GM23338 (cell line): ENCODE data around the gene FHAD1.

Experiments used
- CREB1 ChIP-seq: fragments of 250-450 bp; sonication (Bioruptor Pico); IDR thresholded peaks from 2 replicates; pipeline ENCODE4 v1.5.0; 2020; ENCODE audit warnings: low read depth, mild to moderate bottlenecking, moderate library complexity
- CTCF ChIP-seq, 2 experiments: fragments of 200-600 bp in 1 of 2; sonication (generic) in 1 of 2; conservative IDR thresholded peaks; 2 replicates each; pipeline versions ENCODE4 v1.5.1 to v1.6.1; 2016 to 2017; ENCODE audit warnings: antibody characterized with exemption in 2 of 2, low read depth in 2 of 2, mild to moderate bottlenecking in 2 of 2, moderate library complexity in 1 of 2
- EZH2 ChIP-seq: fragments of 200-600 bp; sonication (generic); IDR thresholded peaks from one replicate; pipeline ENCODE4 v1.8.0; 2017; ENCODE audit warnings: antibody characterized with exemption, mild to moderate bottlenecking, low read depth; ENCODE audit not compliant: unreplicated experiment
- EZH2phosphoT487 ChIP-seq: fragments of 200-600 bp; sonication (generic); IDR thresholded peaks from one replicate; pipeline ENCODE4 v1.8.1; 2018; ENCODE audit warnings: antibody characterized with exemption; ENCODE audit not compliant: unreplicated experiment
- JUNB ChIP-seq: IDR thresholded peaks from one replicate; pipeline ENCODE4 v1.6.1; 2016; ENCODE audit warnings: antibody characterized with exemption; ENCODE audit not compliant: unreplicated experiment
- POLR2AphosphoS5 ChIP-seq: IDR thresholded peaks from 2 replicates; pipeline ENCODE4 v1.6.1; 2016; ENCODE audit warnings: antibody characterized with exemption, low read depth
- REST ChIP-seq: IDR thresholded peaks from one replicate; pipeline ENCODE4 v1.6.1; 2018; ENCODE audit warnings: antibody characterized with exemption; ENCODE audit not compliant: unreplicated experiment
- ZNF331 ChIP-seq: fragments of 250-450 bp; sonication (Bioruptor Pico); IDR thresholded peaks from 2 replicates; pipeline ENCODE4 v1.5.0; 2020; ENCODE audit warnings: low read depth, mild to moderate bottlenecking, moderate library complexity

GRCh38 chr1:15256584-15256983, 9.6 kb downstream of the FHAD1 start:
- no peak for TF ChIP-seq CTCF (conservative IDR thresholded peaks at IDR 0.05; ENCODE audit: low read depth in 2 of 2)
- no peak for TF ChIP-seq EZH2phosphoT487
- no peak for TF ChIP-seq EZH2
- TF ChIP-seq POLR2AphosphoS5: no peak
- no peak for TF ChIP-seq JUNB
- no peak for TF ChIP-seq ZNF331 (CRISPR knock-in tag)
- no peak for TF ChIP-seq CREB1
- no peak for TF ChIP-seq REST
